NOMO-1 treated with dmso at 0.1 percent for 144 hours (cell line): ENCODE measurements around the gene ATP2A2.
"Not testable (repeated sequence)": the region's sequence is repeated elsewhere in the genome, so short reads cannot be mapped to it uniquely, and the experiment has no call there.

Experiments used
- DNase-seq: peaks from one replicate; lab custom pipeline; 2025; ENCODE audit not compliant: unreplicated experiment; lab: John Stamatoyannopoulos, UW

The ATP2A2 gene

GRCh38 chr12:110365489-110366320, 84.7 kb downstream of the ATP2A2 start:
- DNase-seq: no peak

GRCh38 chr12:110366321-110367142, 85.5 kb downstream of the ATP2A2 start:
- DNase-seq: no peak

GRCh38 chr12:110367181-110367864, 86.3 kb downstream of the ATP2A2 start:
- DNase-seq: no peak

- no peak for DNase-seq
These were observed 88.9 kb downstream of the ATP2A2 start for GRCh38 chr12:110369992-110370391.

- DNase-seq: no peak
These were observed 89.7 kb downstream of the ATP2A2 start for GRCh38 chr12:110370732-110371231.

GRCh38 chr12:110371408-110372055, 90.5 kb downstream of the ATP2A2 start:
- DNase-seq: no peak

GRCh38 chr12:110372056-110372425, 91.0 kb downstream of the ATP2A2 start:
- no peak for DNase-seq

GRCh38 chr12:110373025-110373424, 92.0 kb downstream of the ATP2A2 start:
- DNase-seq: no peak

- no peak for DNase-seq
These were observed 92.4 kb downstream of the ATP2A2 start for GRCh38 chr12:110373425-110373824.

GRCh38 chr12:110373962-110374611, 93.0 kb downstream of the ATP2A2 start:
- no peak for DNase-seq

- not testable (repeated sequence) for DNase-seq
These were observed 97.2 kb downstream of the ATP2A2 start for GRCh38 chr12:110378131-110378790.

GRCh38 chr12:110379197-110379596, 98.2 kb downstream of the ATP2A2 start:
- no peak for DNase-seq

- DNase-seq: no peak
These were observed 98.6 kb downstream of the ATP2A2 start for GRCh38 chr12:110379631-110380030.

- DNase-seq: no peak
These were observed 101.6 kb downstream of the ATP2A2 start for GRCh38 chr12:110382683-110383082.
